Urothelium cell line (cell line): ENCODE measurements around the gene C5orf22.
"Not testable (repeated sequence)": the region's sequence is repeated elsewhere in the genome, so short reads cannot be mapped to it uniquely, and the experiment has no call there.

Experiments used
- DNase-seq: peaks from one replicate; pipeline ENCODE4 v3.0.0; 2011; ENCODE audit warnings: low spot score, mixed read lengths
- FAIRE-seq: peaks from 2 replicates; lab custom pipeline; 2011; peaks lifted over from hg19 to GRCh38; lab: Jason Lieb, UNC

The C5orf22 gene

GRCh38 chr5:31598640-31599611, 66.8 kb downstream of the C5orf22 start:
- DNase-seq = no peak
- FAIRE-seq = no peak

- not testable (repeated sequence) for FAIRE-seq, DNase-seq
Observed at GRCh38 chr5:31602305-31602704, 70.2 kb downstream of the C5orf22 start.

- FAIRE-seq = peak; percentile 23
- DNase-seq = no peak
Observed at GRCh38 chr5:31604240-31604639, 72.1 kb downstream of the C5orf22 start.

- FAIRE-seq (no peak), DNase-seq (no peak)
Observed at GRCh38 chr5:31604644-31605043, 72.5 kb downstream of the C5orf22 start.
